Measurements from ENCODE around the gene PCP4L1.
A peak's percentile ranks its signal among the peaks of the same experiment; 100 is the strongest.

The PCP4L1 gene

DNA sequence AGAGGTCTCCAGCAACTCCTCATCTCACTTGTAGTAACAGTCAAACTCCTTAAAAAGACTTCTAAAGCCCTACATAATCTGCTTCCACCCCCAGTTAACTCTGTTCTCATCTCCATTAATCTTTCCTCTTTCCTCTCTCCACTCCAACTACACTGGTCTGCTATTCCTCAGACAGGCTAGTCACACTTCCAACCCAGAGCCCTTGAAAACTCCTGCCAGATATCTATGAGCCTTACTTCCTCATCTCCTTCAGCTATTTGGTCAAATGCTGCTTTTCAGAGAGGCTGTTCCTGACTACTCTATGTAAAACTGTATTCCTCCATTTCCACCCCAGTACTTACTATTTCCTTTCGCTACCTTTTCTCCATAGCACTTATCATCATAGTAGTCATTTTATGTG is 24.4 kb downstream of the PCP4L1 start:
- Histone ChIP-seq H3K9me3 (ENCODE audit: low read length) (no peaks in the 10 kb centered on the region), H3K4me1 (ENCODE audit: insufficient read depth, low read length) (no peaks in the 10 kb centered on the region), H3K9ac (ENCODE audit: low read length) (no peak overlapping the region), H3K36me3 (ENCODE audit: insufficient read depth, low read length) (no peaks in the 10 kb centered on the region), H3K4me3 (ENCODE audit: low read depth in 1 of 2, low read length in 2 of 2) (no peak overlapping the region), H3K27me3 (ENCODE audit: control insufficient read depth in 1 of 2, insufficient read depth in 2 of 2, low read length in 2 of 2) (no peaks in the 10 kb centered on the region), H3K27ac (ENCODE audit: low read depth, low read length) (no peak overlapping the region)

DNA sequence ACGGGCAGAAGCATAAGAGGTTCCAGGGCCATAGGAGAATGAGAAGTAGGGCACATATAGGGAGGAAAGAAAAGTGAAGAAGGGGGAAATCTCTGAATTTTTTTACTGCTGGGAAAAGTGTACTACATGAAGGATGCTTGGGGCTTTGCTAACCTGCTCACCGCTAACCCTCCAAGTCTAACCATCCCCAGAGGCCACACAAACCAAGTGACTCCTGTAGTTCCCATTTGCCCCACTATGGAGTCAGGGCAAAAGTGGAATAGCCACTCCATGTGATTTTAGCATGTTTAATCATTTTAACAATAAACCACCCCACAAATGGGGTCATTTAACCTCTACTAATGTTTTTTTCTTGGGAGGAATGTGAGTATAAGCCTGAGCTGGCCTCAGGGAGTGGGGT is 26.6 kb downstream of the PCP4L1 start:
- Histone ChIP-seq H3K27ac (ENCODE audit: low read depth, low read length) (no peak overlapping the region), H3K9ac (ENCODE audit: low read length) (no peak overlapping the region), H3K36me3 (ENCODE audit: insufficient read depth, low read length) (no peaks in the 10 kb centered on the region), H3K27me3 (ENCODE audit: control insufficient read depth in 1 of 2, insufficient read depth in 2 of 2, low read length in 2 of 2) (no peaks in the 10 kb centered on the region), H3K4me1 (ENCODE audit: insufficient read depth, low read length) (no peaks in the 10 kb centered on the region), H3K9me3 (ENCODE audit: low read length) (no peaks in the 10 kb centered on the region), H3K4me3 (ENCODE audit: low read depth in 1 of 2, low read length in 2 of 2) (no peak overlapping the region)

DNA sequence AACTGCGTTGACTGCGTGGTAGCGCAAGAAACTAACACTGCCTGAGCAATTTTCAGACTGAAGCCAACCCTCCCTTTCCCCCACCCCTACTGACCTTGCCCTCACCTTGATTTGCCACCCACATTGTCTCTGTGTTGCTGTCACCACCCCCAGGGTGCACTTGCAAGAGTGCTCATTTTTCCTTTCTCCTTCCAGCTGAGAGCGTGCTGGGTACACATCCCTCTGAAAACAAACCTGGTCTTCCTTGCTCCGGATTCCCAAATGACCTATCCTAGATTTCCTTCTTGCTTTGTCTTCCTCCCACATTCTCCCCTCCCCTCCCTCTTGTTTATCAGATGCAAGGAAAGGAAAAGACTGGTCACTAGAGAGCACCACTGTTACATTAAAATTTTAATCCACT is 27.0 kb downstream of the PCP4L1 start:
- H3K4me3 ChIP-seq (ENCODE audit: low read depth in 1 of 2, low read length in 2 of 2): no peak overlapping the region
- H3K4me1 ChIP-seq (ENCODE audit: insufficient read depth, low read length): no peaks in the 10 kb centered on the region
- H3K27me3 ChIP-seq (ENCODE audit: control insufficient read depth in 1 of 2, insufficient read depth in 2 of 2, low read length in 2 of 2): no peaks in the 10 kb centered on the region
- no peak overlapping the region for H3K27ac ChIP-seq (ENCODE audit: low read depth, low read length)
- H3K36me3 ChIP-seq (ENCODE audit: insufficient read depth, low read length): no peaks in the 10 kb centered on the region
- H3K9ac ChIP-seq (ENCODE audit: low read length): no peak overlapping the region
- H3K9me3 ChIP-seq (ENCODE audit: low read length): no peaks in the 10 kb centered on the region

DNA sequence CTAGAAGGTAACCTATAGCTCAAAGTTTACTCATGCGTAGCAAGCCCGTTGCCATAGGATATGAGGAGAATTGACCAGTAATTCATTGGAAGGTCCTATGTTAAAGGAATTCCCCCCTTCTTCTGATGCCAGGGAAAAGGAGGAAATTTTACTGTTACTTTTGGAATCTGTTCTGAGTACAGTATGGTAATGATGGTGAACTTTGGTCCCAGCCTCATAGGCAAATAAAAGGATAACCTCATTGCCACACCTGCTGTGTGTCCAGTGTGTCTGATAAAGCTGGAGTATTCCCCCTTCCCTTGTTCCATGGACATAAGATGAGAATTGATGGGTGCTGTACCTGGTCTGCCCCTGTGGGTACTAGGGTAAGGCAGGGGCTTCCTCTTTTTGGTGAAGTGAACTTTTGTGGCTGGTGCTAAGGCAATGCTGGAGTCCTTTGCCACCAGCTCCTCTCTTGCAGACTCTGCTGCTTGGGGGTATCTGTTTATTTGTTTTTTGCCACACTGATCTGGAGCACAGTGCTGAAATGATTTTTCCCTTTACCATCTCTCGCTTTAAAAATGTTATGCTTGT is 29.0 kb downstream of the PCP4L1 start:
- Histone ChIP-seq H3K27me3 (ENCODE audit: control insufficient read depth in 1 of 2, insufficient read depth in 2 of 2, low read length in 2 of 2) (no peaks in the 10 kb centered on the region), H3K4me1 (ENCODE audit: insufficient read depth, low read length) (no peaks in the 10 kb centered on the region), H3K9me3 (ENCODE audit: low read length) (no peaks in the 10 kb centered on the region), H3K9ac (ENCODE audit: low read length) (no peak overlapping the region), H3K36me3 (ENCODE audit: insufficient read depth, low read length) (no peaks in the 10 kb centered on the region), H3K27ac (ENCODE audit: low read depth, low read length) (no peak overlapping the region), H3K4me3 (ENCODE audit: low read depth in 1 of 2, low read length in 2 of 2) (no peak overlapping the region)

DNA sequence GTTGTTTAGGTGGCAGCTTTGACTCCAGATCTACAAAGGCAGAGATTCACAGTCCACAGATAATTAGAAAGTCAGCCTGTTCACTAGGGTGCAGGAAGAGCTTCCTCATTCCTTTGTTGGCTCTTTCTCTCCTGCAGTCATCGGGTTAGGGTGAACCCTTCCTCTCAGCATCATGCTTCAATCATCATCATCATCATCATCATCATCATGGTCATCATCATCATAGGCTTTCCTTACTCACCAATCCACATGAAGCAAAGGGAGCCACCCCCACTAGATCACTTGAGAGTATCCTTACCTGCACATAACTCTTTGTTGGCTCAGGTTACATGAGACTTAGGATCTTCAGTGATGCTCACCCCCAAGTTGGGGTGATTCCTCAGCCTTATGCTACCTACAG is 32.2 kb downstream of the PCP4L1 start:
- Histone ChIP-seq H3K4me3 (ENCODE audit: low read depth in 1 of 2, low read length in 2 of 2) (no peak overlapping the region), H3K9me3 (ENCODE audit: low read length) (no peaks in the 10 kb centered on the region), H3K9ac (ENCODE audit: low read length) (no peak overlapping the region), H3K27me3 (ENCODE audit: control insufficient read depth in 1 of 2, insufficient read depth in 2 of 2, low read length in 2 of 2) (no peaks in the 10 kb centered on the region), H3K27ac (ENCODE audit: low read depth, low read length) (no peak overlapping the region), H3K4me1 (ENCODE audit: insufficient read depth, low read length) (no peaks in the 10 kb centered on the region), H3K36me3 (ENCODE audit: insufficient read depth, low read length) (no peaks in the 10 kb centered on the region)

DNA sequence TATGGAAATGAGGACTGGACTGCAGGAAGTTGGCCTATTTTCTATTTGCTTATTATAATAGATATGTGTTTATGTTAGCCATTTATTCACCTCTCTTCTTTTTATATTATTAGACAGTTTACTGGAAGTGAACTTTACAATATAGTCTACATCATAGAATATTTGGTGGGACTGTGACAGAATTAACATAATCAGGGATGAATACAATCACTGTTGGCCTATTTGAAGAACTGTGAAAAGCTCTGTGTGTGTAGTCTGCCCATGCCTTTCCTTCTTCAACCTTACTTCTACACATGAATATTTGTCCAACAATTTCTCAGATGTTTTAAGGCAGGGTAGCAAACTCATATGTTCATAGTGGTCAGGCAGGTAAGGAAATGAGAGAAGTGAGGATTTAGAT is 38.9 kb downstream of the PCP4L1 start:
- Histone ChIP-seq H3K36me3 (ENCODE audit: insufficient read depth, low read length) (no peaks in the 10 kb centered on the region), H3K9me3 (ENCODE audit: low read length) (no peaks in the 10 kb centered on the region), H3K27ac (ENCODE audit: low read depth, low read length) (no peak overlapping the region), H3K4me1 (ENCODE audit: insufficient read depth, low read length) (no peaks in the 10 kb centered on the region), H3K9ac (ENCODE audit: low read length) (no peak overlapping the region), H3K4me3 (ENCODE audit: low read depth in 1 of 2, low read length in 2 of 2) (no peak overlapping the region), H3K27me3 (ENCODE audit: control insufficient read depth in 1 of 2, insufficient read depth in 2 of 2, low read length in 2 of 2) (no peaks in the 10 kb centered on the region)

DNA sequence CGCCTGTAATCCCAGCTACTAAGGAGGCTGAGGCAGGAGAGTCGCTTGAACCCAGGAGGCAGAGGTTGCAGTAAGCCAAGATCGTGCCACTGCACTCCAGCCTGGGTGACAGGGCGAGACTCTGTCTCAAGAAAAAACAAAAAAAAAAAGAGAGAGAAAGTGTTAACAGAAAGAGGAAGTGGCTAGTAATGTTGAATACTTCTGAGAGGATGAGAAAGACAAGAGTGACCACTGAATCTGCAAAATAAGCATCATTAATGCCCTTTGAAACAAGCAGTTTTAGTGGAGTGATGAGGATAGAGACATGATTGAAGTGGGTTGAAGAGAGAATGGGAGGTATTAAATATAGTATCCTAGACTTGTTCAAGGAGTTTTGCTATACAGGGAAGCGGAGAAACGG is 39.6 kb downstream of the PCP4L1 start:
- Histone ChIP-seq H3K4me1 (ENCODE audit: insufficient read depth, low read length) (no peaks in the 10 kb centered on the region), H3K36me3 (ENCODE audit: insufficient read depth, low read length) (no peaks in the 10 kb centered on the region), H3K27me3 (ENCODE audit: control insufficient read depth in 1 of 2, insufficient read depth in 2 of 2, low read length in 2 of 2) (no peaks in the 10 kb centered on the region), H3K4me3 (ENCODE audit: low read depth in 1 of 2, low read length in 2 of 2) (no peak overlapping the region), H3K9me3 (ENCODE audit: low read length) (no peaks in the 10 kb centered on the region), H3K27ac (ENCODE audit: low read depth, low read length) (no peak overlapping the region), H3K9ac (ENCODE audit: low read length) (no peak overlapping the region)

DNA sequence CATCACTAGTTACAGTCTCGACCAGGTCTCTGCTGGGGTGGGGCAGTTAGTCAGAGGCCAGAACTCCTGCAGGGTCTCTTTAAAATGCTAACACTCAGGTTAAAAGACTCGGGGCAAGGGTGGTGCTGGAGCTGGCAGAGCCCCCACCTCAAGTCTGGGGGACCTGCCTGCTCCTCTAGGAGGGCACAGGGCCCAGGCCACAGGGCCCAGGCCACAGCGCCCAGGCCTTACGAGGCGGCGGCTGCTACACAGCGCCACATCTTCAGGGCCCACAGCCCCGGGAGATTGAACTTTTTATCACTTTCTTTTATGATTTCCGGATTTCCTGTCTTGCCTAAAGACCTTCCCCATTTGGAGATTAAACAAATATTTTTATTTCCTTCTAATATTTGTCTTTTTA is 40.8 kb downstream of the PCP4L1 start:
- Histone ChIP-seq H3K36me3 (ENCODE audit: insufficient read depth, low read length) (no peaks in the 10 kb centered on the region), H3K9ac (ENCODE audit: low read length) (no peak overlapping the region), H3K27me3 (ENCODE audit: control insufficient read depth in 1 of 2, insufficient read depth in 2 of 2, low read length in 2 of 2) (no peaks in the 10 kb centered on the region), H3K27ac (ENCODE audit: low read depth, low read length) (no peak overlapping the region), H3K9me3 (ENCODE audit: low read length) (no peaks in the 10 kb centered on the region), H3K4me1 (ENCODE audit: insufficient read depth, low read length) (no peaks in the 10 kb centered on the region), H3K4me3 (ENCODE audit: low read depth in 1 of 2, low read length in 2 of 2) (no peak overlapping the region)

DNA sequence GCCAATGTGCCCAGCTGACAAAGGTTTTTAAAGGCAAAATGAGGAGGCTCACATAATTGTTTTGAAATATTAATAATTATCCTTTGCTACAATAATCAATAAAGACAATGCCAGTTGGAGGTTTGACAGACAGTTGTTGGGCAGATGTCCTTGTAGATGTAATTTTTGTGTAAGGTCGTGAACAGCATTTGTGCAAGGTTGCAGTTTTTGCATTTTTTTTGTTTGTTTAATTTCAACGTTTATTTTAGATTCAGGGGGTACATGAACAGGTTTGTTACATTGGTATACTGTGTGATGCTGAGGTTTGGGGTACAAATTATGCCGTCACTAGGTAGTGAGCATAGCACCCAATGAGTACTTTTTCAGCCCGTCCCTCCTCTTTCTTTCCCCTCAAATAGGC is 41.9 kb downstream of the PCP4L1 start:
- Histone ChIP-seq H3K27me3 (ENCODE audit: control insufficient read depth in 1 of 2, insufficient read depth in 2 of 2, low read length in 2 of 2) (no peaks in the 10 kb centered on the region), H3K36me3 (ENCODE audit: insufficient read depth, low read length) (no peaks in the 10 kb centered on the region), H3K4me3 (ENCODE audit: low read depth in 1 of 2, low read length in 2 of 2) (no peak overlapping the region), H3K27ac (ENCODE audit: low read depth, low read length) (no peak overlapping the region), H3K9me3 (ENCODE audit: low read length) (no peaks in the 10 kb centered on the region), H3K4me1 (ENCODE audit: insufficient read depth, low read length) (peaks cover 5% of the 10 kb centered on the region), H3K9ac (ENCODE audit: low read length) (no peak overlapping the region)

DNA sequence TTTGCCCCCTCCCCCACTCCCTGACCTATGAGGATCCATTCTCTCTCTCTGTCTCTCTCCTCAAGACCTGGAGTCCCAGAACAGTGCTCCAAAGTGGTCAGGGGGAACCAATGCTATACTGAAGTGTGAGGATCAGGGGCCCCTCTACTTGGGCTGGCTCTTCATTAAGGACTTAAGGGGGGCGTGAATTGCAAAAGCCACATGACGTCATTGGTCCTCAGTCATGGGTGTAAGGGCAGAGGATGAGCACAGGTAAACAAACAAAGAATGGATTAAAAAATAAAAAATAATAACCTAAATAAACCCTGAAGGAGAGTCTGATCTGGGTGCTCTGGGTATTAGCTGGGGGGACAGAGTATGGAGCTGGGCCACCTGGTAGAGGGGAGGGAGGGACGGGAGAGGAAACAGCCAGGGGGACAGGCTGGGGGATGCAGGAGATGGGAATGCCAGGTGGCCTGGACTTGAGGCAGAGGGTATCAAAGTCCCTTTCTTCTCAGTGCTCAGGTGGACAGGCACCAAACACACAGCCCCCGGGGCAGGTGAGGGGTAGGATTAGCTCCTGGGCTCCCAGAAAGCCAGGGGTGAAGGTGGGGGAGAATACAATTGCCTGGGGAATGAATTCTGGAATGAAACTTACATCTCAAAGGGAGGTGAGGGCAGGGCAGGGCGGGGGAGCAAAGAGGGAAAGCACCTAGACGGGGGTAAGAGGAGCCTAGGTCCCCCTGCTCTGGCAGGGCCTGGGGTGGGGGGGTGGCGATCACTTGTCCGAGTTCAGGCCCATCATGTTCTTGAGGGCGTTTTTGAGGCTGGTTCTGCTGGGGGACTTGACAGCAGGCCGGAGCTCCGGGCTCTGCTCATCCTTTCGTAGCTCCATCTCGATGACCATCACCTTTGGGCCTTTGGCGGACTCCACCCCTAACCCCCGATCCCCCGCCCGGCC is 46.7 kb downstream of the PCP4L1 start:
- Histone ChIP-seq H3K4me3 (ENCODE audit: low read depth in 1 of 2, low read length in 2 of 2) (peak overlapping the region; percentile 70 to 73), H3K27ac (ENCODE audit: low read depth, low read length) (peak overlapping the region; percentile 63), H3K9ac (ENCODE audit: low read length) (peak overlapping the region; percentile 59), H3K36me3 (ENCODE audit: insufficient read depth, low read length) (no peaks in the 10 kb centered on the region), H3K9me3 (ENCODE audit: low read length) (no peaks in the 10 kb centered on the region), H3K27me3 (ENCODE audit: control insufficient read depth in 1 of 2, insufficient read depth in 2 of 2, low read length in 2 of 2) (no peaks in the 10 kb centered on the region), H3K4me1 (ENCODE audit: insufficient read depth, low read length) (peaks cover 5% of the 10 kb centered on the region)

DNA sequence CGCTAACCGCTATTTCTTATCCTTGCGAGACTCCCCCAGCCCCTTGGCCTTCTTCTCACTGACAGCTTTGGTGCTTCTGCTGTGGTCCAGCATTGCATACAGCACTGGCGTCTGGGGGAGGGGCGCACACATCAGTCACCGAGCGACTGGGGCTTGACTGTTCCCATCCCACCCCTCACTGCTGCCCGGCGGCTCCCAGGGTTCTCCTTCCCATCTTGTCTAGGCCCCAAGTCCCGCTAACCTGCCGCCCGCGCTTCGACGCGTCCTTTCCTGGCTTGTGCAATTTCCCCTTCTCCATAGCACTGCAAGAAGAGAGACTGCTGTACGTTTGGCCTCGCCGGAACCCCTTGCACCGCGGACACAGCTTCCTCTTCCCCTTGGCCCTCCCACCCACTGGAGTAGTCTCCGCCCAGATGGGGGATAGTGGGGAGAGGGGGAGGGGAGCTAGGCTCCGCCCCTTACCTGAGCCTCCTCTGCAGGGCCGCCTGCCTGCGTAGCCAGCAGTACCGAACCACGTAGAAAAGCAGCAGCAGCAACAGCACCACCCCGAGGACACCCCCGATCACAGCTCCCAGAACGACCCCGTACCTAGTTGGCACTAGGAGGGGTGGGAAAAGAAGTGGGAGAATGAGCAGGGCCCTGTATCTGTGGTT is 47.4 kb downstream of the PCP4L1 start:
- H3K36me3 ChIP-seq (ENCODE audit: insufficient read depth, low read length): no peaks in the 10 kb centered on the region
- H3K4me3 ChIP-seq (ENCODE audit: low read depth in 1 of 2, low read length in 2 of 2): peak overlapping the region; percentile 70 to 73
- no peaks in the 10 kb centered on the region for H3K27me3 ChIP-seq (ENCODE audit: control insufficient read depth in 1 of 2, insufficient read depth in 2 of 2, low read length in 2 of 2)
- peaks cover 5% of the 10 kb centered on the region for H3K4me1 ChIP-seq (ENCODE audit: insufficient read depth, low read length)
- peak overlapping the region; percentile 59 for H3K9ac ChIP-seq (ENCODE audit: low read length)
- H3K27ac ChIP-seq (ENCODE audit: low read depth, low read length): peak overlapping the region; percentile 63
- no peaks in the 10 kb centered on the region for H3K9me3 ChIP-seq (ENCODE audit: low read length)

Data from muscle layer of colon (tissue), 2 donors.